ENCODE results near the gene GNB2. TPM values are rescaled to one million over a fixed set of nuclear protein-coding genes. Genes with fewer than 3 reads are reported as not detected.

GNB2 gene
- total and polyA plus RNA-seq, 2 of the 13 experiments (the other 11 are each of a cell fraction or from before 2014, with no cell fraction given): 48.3 to 67.1 TPM

GRCh38 chr7:100706672-100707311 lies 33.3 kb downstream of the GNB2 start (continued):
- TF ChIP-seq CBX2 (IDR thresholded peaks at IDR 0.05; ENCODE audit: low read depth, low read length): no peak
- no peak for TF ChIP-seq CBX2 (CRISPR knock-in tag; IDR thresholded peaks at IDR 0.05; ENCODE audit: low read depth)
- no peak for TF ChIP-seq DMTF1 (CRISPR knock-in tag; IDR thresholded peaks at IDR 0.05)
- no peak for TF ChIP-seq ZNF143 (CRISPR knock-in tag; IDR thresholded peaks at IDR 0.05)
- TF ChIP-seq MNT (IDR thresholded peaks at IDR 0.05): no peak
- no peak for TF ChIP-seq HMGA1 (CRISPR knock-in tag; conservative IDR thresholded peaks at IDR 0.05)
- peak; percentile 42; the same call in 1 of the 2 replicates for TF ChIP-seq ERF (CRISPR knock-in tag; IDR thresholded peaks at IDR 0.05)
- no peak for TF ChIP-seq ZNF432 (CRISPR knock-in tag; IDR thresholded peaks at IDR 0.05; ENCODE audit: borderline replicate concordance)
- TF ChIP-seq E2F5 (CRISPR knock-in tag; conservative IDR thresholded peaks at IDR 0.05): no peak
- no peak for TF ChIP-seq ZNF766 (CRISPR knock-in tag; IDR thresholded peaks at IDR 0.05; ENCODE audit: borderline replicate concordance)
- TF ChIP-seq DZIP1 (CRISPR knock-in tag; IDR thresholded peaks at IDR 0.05): 0 out of 2 replicates have a peak, but pooled peaks have one; percentile 19
- TF ChIP-seq ZNF781 (CRISPR knock-in tag; IDR thresholded peaks at IDR 0.05; ENCODE audit: borderline replicate concordance, not compliant biosample characterization): no peak
- TF ChIP-seq ZIK1 (CRISPR knock-in tag; IDR thresholded peaks at IDR 0.05; ENCODE audit: borderline replicate concordance, low read depth): no peak
- no peak for TF ChIP-seq JDP2 (CRISPR knock-in tag; IDR thresholded peaks at IDR 0.05; ENCODE audit: borderline replicate concordance)
- peak in 1 of 2 experiments; percentile 60; a peak in 1 of 4 replicates for TF ChIP-seq KLF16 (CRISPR knock-in tag; IDR thresholded peaks at IDR 0.05)
- no peak for TF ChIP-seq ZNF703 (CRISPR knock-in tag; IDR thresholded peaks at IDR 0.05; ENCODE audit: borderline replicate concordance)
- no peak for TF ChIP-seq ZNF33B (CRISPR knock-in tag; IDR thresholded peaks at IDR 0.05)
- no peak for TF ChIP-seq ZNF547 (CRISPR knock-in tag; IDR thresholded peaks at IDR 0.05)
- no peak for TF ChIP-seq CHD4 (IDR thresholded peaks at IDR 0.05; ENCODE audit: borderline replicate concordance, low read length)
- no peak for TF ChIP-seq CERS6 (CRISPR knock-in tag; IDR thresholded peaks at IDR 0.05)
- TF ChIP-seq PHF21A (CRISPR knock-in tag; IDR thresholded peaks at IDR 0.05): no peak
- no peak for TF ChIP-seq ZFP62 (CRISPR knock-in tag; IDR thresholded peaks at IDR 0.05)
